Pancreas (tissue), 10 donors: Measurements from ENCODE around the gene CHRNB1. TPM values are rescaled to one million over a fixed set of nuclear protein-coding genes. Genes with fewer than 3 reads are reported as not detected.
A peak's percentile ranks its signal among the peaks of the same experiment; 100 is the strongest.

ENCODE experiments used
- ATAC-seq, 4 donors: fragments of 200-7000 bp; cut with Tn5 transposase; one replicate each; pipeline versions ENCODE4 v1.8.0 to v1.9.1; 2020; ENCODE audit warnings: mild to moderate bottlenecking in 4 of 4, moderate library complexity in 4 of 4
- DNase-seq, 6 donors: peaks; one replicate each; pipeline ENCODE4 v3.0.0-alpha.2; 2020
- FAIRE-seq: peaks from 2 replicates; lab custom pipeline; 2012; peaks lifted over from hg19 to GRCh38; lab: Jason Lieb, UNC
- H3K27ac ChIP-seq, 4 donors: fragments of 200-600 bp; sonication (generic); 1 replicate in 3 of 4; 2 replicates in 1 of 4; pipeline versions ENCODE4 v1.5.0 to v1.8.0; 2020
- H3K27me3 ChIP-seq, 4 donors: fragments of 200-600 bp; one replicate each; pipeline ENCODE4 v1.8.0; 2021
- H3K36me3 ChIP-seq, 3 donors: fragments of 200-600 bp; sonication (generic) in 1 of 3; one replicate each; pipeline versions ENCODE4 v1.5.0 to v1.8.0; 2020 to 2021
- H3K4me1 ChIP-seq, 3 donors: fragments of 200-600 bp; one replicate each; pipeline ENCODE4 v1.8.0; 2021
- H3K4me3 ChIP-seq, 4 donors: fragments of 200-600 bp; sonication (generic) in 2 of 4; one replicate each; pipeline versions ENCODE4 v1.5.0 to v1.8.0; 2020 to 2021
- H3K9me3 ChIP-seq, 4 donors: fragments of 200-600 bp; one replicate each; pipeline ENCODE4 v1.8.0; 2021
- WGBS, 2 donors: extraction: QIAGEN DNeasy Blood & Tissue Kit; methylation state at CpG; one replicate each; pipeline ENCODE4 v1.1.7; 2013; 5-methylcytosine and 5-hydroxymethylcytosine counted together
- intact Hi-C, 3 donors: fragments of 100-400 bp; cut with DNase I; formaldehyde crosslinking; loops; one replicate each; pipeline versions ENCODE4 v1.11.1 to v1.14.2; 2022
- polyA plus RNA-seq, 2 donors: library from polyadenylated mRNA; stranded (reverse); fragments of 200-250 nt; gene quantifications; one replicate each; pipeline ENCODE4 v1.2.3, GENCODE V29; 2013
- total RNA-seq, 6 donors: library from RNA; stranded (reverse); fragmentation: NEBNext Ultra II Directional in 4 of 6; extraction: Animal tissue kit (Norgen Biotek cat#: 25700) in 4 of 6; gene quantifications; one replicate each; pipeline versions ENCODE4 v1.2.1 to v1.2.4, GENCODE V29; 2021 to 2023
- TF ChIP-seq, protein P1 (sequence below), 4 donors: fragments of 200-600 bp; sonication (generic) in 3 of 4; IDR thresholded peaks; one replicate each; pipeline versions ENCODE4 v1.5.0 to v1.8.0; 2021; ENCODE audit warnings: antibody characterized with exemption in 4 of 4
- donor health status: healthy with polysubstance abuse.
- donor health status: DM: no; HTN: no; CAD: no; lungs with moderate emphysema.
- donor health status: DM: no; HTN: no; CAD: no.
- donor health status: control.
- donor health status: control.
- donor health status: Bipolar disorder and iron deficiency.
- donor health status: DM: yes; HTN: yes; CAD: no.
- donor health status: DM: no; HTN: no; CAD: no.
- donor health status: DM: no; HTN: no; CAD: no.
- donor health status: DM: yes; HTN: yes; CAD: no.

The CHRNB1 gene
- total and polyA plus RNA-seq, 8 donors: 7.5 to 15.0 (median 9.7) TPM

DNA sequence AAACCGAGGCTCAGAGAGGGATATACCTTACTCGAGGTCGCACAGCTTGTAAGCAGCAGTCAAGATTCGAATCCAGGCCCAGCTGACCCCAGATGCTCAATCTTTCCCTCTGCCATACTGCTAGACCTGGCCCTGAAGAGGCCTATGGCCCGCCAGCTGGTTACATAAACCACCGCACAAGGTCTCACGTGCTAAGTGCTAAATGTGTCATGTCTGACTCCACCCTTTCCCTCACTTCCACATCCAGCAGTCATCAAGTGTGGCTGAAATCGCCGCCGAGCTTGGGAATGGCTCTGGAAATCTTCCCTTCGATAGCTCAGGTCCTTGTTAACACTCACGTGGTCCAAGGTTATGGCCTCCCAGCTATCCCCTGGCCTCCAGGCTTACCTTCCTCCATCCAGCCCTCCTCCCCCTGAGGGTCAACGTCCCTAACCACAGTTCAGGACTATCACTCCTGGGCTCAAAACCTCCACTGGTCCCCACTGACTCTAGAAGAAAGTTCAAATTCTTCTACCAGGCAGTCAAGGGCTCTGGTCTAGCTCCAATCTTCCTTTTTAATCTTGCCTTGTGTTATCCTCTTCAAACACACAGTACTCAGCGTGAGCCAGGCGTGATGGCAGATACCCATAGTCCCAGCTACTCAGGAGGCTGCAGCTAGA lies 31.0 kb downstream of the CHRNB1 start:
- Histone ChIP-seq H3K27me3 (no peaks in the 10 kb centered on the region), H3K9me3 (no peaks in the 10 kb centered on the region), H3K36me3 (no peaks in the 10 kb centered on the region), H3K27ac (peak overlapping the region in 2 of 4 donors; percentile 47 to 99), H3K4me3 (no peak overlapping the region), H3K4me1 (peaks cover 7 to 28% (median 24%) of the 10 kb centered on the region in 3 donors)
- TF ChIP-seq, protein P1, sequence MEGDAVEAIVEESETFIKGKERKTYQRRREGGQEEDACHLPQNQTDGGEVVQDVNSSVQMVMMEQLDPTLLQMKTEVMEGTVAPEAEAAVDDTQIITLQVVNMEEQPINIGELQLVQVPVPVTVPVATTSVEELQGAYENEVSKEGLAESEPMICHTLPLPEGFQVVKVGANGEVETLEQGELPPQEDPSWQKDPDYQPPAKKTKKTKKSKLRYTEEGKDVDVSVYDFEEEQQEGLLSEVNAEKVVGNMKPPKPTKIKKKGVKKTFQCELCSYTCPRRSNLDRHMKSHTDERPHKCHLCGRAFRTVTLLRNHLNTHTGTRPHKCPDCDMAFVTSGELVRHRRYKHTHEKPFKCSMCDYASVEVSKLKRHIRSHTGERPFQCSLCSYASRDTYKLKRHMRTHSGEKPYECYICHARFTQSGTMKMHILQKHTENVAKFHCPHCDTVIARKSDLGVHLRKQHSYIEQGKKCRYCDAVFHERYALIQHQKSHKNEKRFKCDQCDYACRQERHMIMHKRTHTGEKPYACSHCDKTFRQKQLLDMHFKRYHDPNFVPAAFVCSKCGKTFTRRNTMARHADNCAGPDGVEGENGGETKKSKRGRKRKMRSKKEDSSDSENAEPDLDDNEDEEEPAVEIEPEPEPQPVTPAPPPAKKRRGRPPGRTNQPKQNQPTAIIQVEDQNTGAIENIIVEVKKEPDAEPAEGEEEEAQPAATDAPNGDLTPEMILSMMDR (IDR thresholded peaks at IDR 0.05): no peak
- 60% methylated on average over 15 of the region's 15 CpGs for WGBS, 2 donors
- FAIRE-seq (no peak), ATAC-seq (peak in 1 of 4 donors; percentile 7), DNase-seq (peak in 1 of 6 donors; percentile 50)
- intact Hi-C loops: loop anchor here in 2 of 3 donors (5.0 kb wide), 1 partner anchor 34 kb away; no protein-coding TSS in a partner anchor

- intact Hi-C loops: loop anchor here in 2 of 3 donors (5.0 kb wide), 1 partner anchor 34 kb away; no protein-coding TSS in a partner anchor
- Histone ChIP-seq H3K27ac (peak overlapping the region in 2 of 4 donors; percentile 47 to 99), H3K4me1 (peaks cover under 1 to 22% (median 20%) of the 10 kb centered on the region in 3 donors), H3K9me3 (no peaks in the 10 kb centered on the region), H3K36me3 (no peaks in the 10 kb centered on the region), H3K4me3 (no peak overlapping the region), H3K27me3 (no peaks in the 10 kb centered on the region)
- ATAC-seq (no peak), FAIRE-seq (no peak), DNase-seq (no peak)
- 29 to 35% methylated on average over 3 of the region's 3 CpGs for WGBS, 2 donors
- TF ChIP-seq, protein P1 (IDR thresholded peaks at IDR 0.05): no peak
Observed at GRCh38 chr17:7476494-7476893, 31.6 kb downstream of the CHRNB1 start.

GRCh38 chr17:7476951-7477350 lies 32.1 kb downstream of the CHRNB1 start:
- no peaks in the 10 kb centered on the region for H3K36me3 ChIP-seq
- FAIRE-seq (no peak), DNase-seq (no peak), ATAC-seq (no peak)
- no peaks in the 10 kb centered on the region for H3K27me3 ChIP-seq
- peak overlapping the region in 1 of 4 donors; percentile 97 for H3K4me3 ChIP-seq
- H3K27ac ChIP-seq: peak overlapping the region in 2 of 4 donors; percentile 14 to 99
- 83 to 91% methylated on average over 5 of the region's 5 CpGs for WGBS, 2 donors
- TF ChIP-seq, protein P1 (IDR thresholded peaks at IDR 0.05): no peak
- intact Hi-C loops: loop anchor here in 2 of 3 donors (5.0 kb wide), 1 partner anchor 35 kb away; no protein-coding TSS in a partner anchor
- H3K4me1 ChIP-seq: peaks cover 0 to 17% (median 16%) of the 10 kb centered on the region in 3 donors
- H3K9me3 ChIP-seq: no peaks in the 10 kb centered on the region

- H3K27me3 ChIP-seq: no peaks in the 10 kb centered on the region
- H3K36me3 ChIP-seq: no peaks in the 10 kb centered on the region
- FAIRE-seq (no peak), DNase-seq (peak in 2 of 6 donors; percentile 60 to 67), ATAC-seq (peak; percentile 12 to 40 (median 33))
- peaks cover 0 to 17% (median 16%) of the 10 kb centered on the region in 3 donors for H3K4me1 ChIP-seq
- intact Hi-C loops: loop anchor here in 2 of 3 donors (5.0 kb wide), 1 partner anchor 35 kb away; no protein-coding TSS in a partner anchor
- 27 to 32% methylated on average over 26 of the region's 26 CpGs for WGBS, 2 donors
- H3K9me3 ChIP-seq: no peaks in the 10 kb centered on the region
- peak overlapping the region in 3 of 4 donors; percentile 97 to 98 (median 98) for H3K4me3 ChIP-seq
- H3K27ac ChIP-seq: peak overlapping the region; percentile 98 to 99 (median 98)
- TF ChIP-seq, protein P1 (IDR thresholded peaks at IDR 0.05): no peak
Observed at GRCh38 chr17:7477392-7478275, 32.8 kb downstream of the CHRNB1 start.
